GM21619 (cell line): Measurements from ENCODE around the gene HCAR3.
"Not testable (repeated sequence)": the region's sequence is repeated elsewhere in the genome, so short reads cannot be mapped to it uniquely, and the experiment has no call there.

Experiments used
- ATAC-seq: cut with Tn5 transposase; IDR thresholded peaks from one replicate; pipeline ENCODE4 v1.9.1; 2021; ENCODE audit not compliant: unreplicated experiment

Gene HCAR3

GRCh38 chr12:122716658-122717057, at the start of gene HCAR3:
TSS of gene HCAR3 (minus strand) at chr12:122716811. CDS start at chr12:122716737, 74 bp downstream.
- not testable (repeated sequence) for ATAC-seq

- ATAC-seq: no peak
Observed at GRCh38 chr12:122757568-122757967, 41.0 kb upstream of the HCAR3 start.

GRCh38 chr12:122754790-122755189, 38.2 kb upstream of the HCAR3 start:
- no peak for ATAC-seq

GRCh38 chr12:122753319-122753650, 36.7 kb upstream of the HCAR3 start:
- ATAC-seq: no peak

- ATAC-seq: peak; percentile 93
Observed at GRCh38 chr12:122752464-122753318, 36.1 kb upstream of the HCAR3 start, which contains the start of gene DENR. TSS of gene DENR (plus strand) at chr12:122752824. CDS start at chr12:122753702, 878 bp downstream.

GRCh38 chr12:122750781-122751515, 34.3 kb upstream of the HCAR3 start:
- ATAC-seq: not testable (repeated sequence)

- ATAC-seq: no peak
Observed at GRCh38 chr12:122749569-122750332, 33.1 kb upstream of the HCAR3 start.

GRCh38 chr12:122747224-122748135, 30.9 kb upstream of the HCAR3 start:
- ATAC-seq: no peak

GRCh38 chr12:122743895-122744525, 27.4 kb upstream of the HCAR3 start:
- ATAC-seq: no peak

- no peak for ATAC-seq
Observed at GRCh38 chr12:122740351-122740750, 23.7 kb upstream of the HCAR3 start.

- ATAC-seq: no peak
Observed at GRCh38 chr12:122738571-122738970, 22.0 kb upstream of the HCAR3 start.

GRCh38 chr12:122732611-122733010, 16.0 kb upstream of the HCAR3 start:
- ATAC-seq: no peak

- ATAC-seq: no peak
Observed at GRCh38 chr12:122732170-122732569, 15.6 kb upstream of the HCAR3 start.

GRCh38 chr12:122730215-122731014, 13.8 kb upstream of the HCAR3 start, which contains the start of gene HCAR1:
TSS of gene HCAR1 (minus strand) at chr12:122730844. CDS start at chr12:122730339, 505 bp downstream.
- no peak for ATAC-seq

GRCh38 chr12:122729583-122730214, 13.1 kb upstream of the HCAR3 start:
- no peak for ATAC-seq

GRCh38 chr12:122726080-122726558, 9.5 kb upstream of the HCAR3 start:
- ATAC-seq: peak; percentile 44

- no peak for ATAC-seq
Observed at GRCh38 chr12:122725452-122726079, 9.0 kb upstream of the HCAR3 start.
